SU-DHL-6 (cell line): Measurements from ENCODE around the gene ZBTB37.
A peak's percentile ranks its signal among the peaks of the same experiment; 100 is the strongest.
"Not testable (repeated sequence)": the region's sequence is repeated elsewhere in the genome, so short reads cannot be mapped to it uniquely, and the experiment has no call there.

ENCODE experiments used
- H2AFZ ChIP-seq: fragments of 200-600 bp; sonication (generic); 2 replicates; pipeline ENCODE4 v1.6.1; 2014; ENCODE audit warnings: low read depth, mild to moderate bottlenecking, moderate library complexity, mixed read lengths, antibody characterized with exemption, low read length; ENCODE audit not compliant: severe bottlenecking
- H3F3A ChIP-seq: fragments of 200-600 bp; shearing (Covaris generic); 2 replicates; pipeline ENCODE4 v1.6.0; 2016; ENCODE audit warnings: antibody characterized with exemption, mild to moderate bottlenecking; ENCODE audit not compliant: insufficient read depth
- H3K27ac ChIP-seq: fragments of 200-600 bp; sonication (generic); 2 replicates; pipeline ENCODE4 v1.5.1; 2016; ENCODE audit warnings: low read depth, mild to moderate bottlenecking, low read length, moderate library complexity, mixed read lengths
- H3K27me3 ChIP-seq: fragments of 200-600 bp; sonication (generic), shearing (Covaris generic); 2 replicates; pipeline ENCODE4 v1.6.0; 2014; ENCODE audit warnings: mild to moderate bottlenecking, low read length
- H3K36me3 ChIP-seq: fragments of 200-600 bp; sonication (generic); 2 replicates; pipeline ENCODE4 v1.6.1; 2014; ENCODE audit warnings: mild to moderate bottlenecking, low read length, mixed read lengths
- H3K4me2 ChIP-seq: fragments of 300-600, 200-600 bp; shearing (Covaris generic), sonication (generic); 2 replicates; pipeline ENCODE4 v1.6.0; 2014; ENCODE audit warnings: low read length, low read depth, mild to moderate bottlenecking; ENCODE audit not compliant: poor library complexity, severe bottlenecking
- H3K4me3 ChIP-seq: fragments of 200-600 bp; sonication (generic); 2 replicates; pipeline ENCODE4 v1.5.1; 2014; ENCODE audit warnings: antibody characterized with exemption, low read length, mild to moderate bottlenecking, mixed read lengths; ENCODE audit not compliant: insufficient read depth, poor library complexity, severe bottlenecking
- H3K79me2 ChIP-seq: fragments of 200-600 bp; sonication (generic); 2 replicates; pipeline ENCODE4 v1.6.1; 2014; ENCODE audit warnings: mild to moderate bottlenecking, low read length, moderate library complexity; ENCODE audit not compliant: insufficient read depth
- H3K9ac ChIP-seq: fragments of 200-600 bp; sonication (generic); 2 replicates; pipeline ENCODE4 v1.7.0; 2014; ENCODE audit warnings: mild to moderate bottlenecking, low read length
- H3K9me2 ChIP-seq: fragments of 200-600 bp; sonication (generic); replicated peaks from 2 replicates; pipeline ENCODE4 v1.6.1; 2014; ENCODE audit warnings: low read length; ENCODE audit not compliant: insufficient read depth
- H3K9me3 ChIP-seq: fragments of 200-600 bp; sonication (generic); 2 replicates; pipeline ENCODE4 v1.6.1; 2014; ENCODE audit warnings: low read length, mixed read lengths; ENCODE audit not compliant: insufficient read depth
- H4K20me1 ChIP-seq: fragments of 200-600 bp; sonication (generic); 2 replicates; pipeline ENCODE4 v1.6.1; 2014; ENCODE audit warnings: low read depth, mild to moderate bottlenecking, antibody characterized with exemption, low read length, moderate library complexity, mixed read lengths
- CTCF ChIP-seq: fragments of 200-600 bp; sonication (generic); IDR thresholded peaks from one replicate; pipeline ENCODE4 v1.5.1; 2017; ENCODE audit warnings: antibody characterized with exemption, mild to moderate bottlenecking, low read length, moderate library complexity; ENCODE audit not compliant: insufficient read depth, poor library complexity, severe bottlenecking
- EZH2phosphoT487 ChIP-seq: fragments of 200-600 bp; sonication (generic), shearing (Covaris generic); conservative IDR thresholded peaks from 2 replicates; pipeline ENCODE4 v1.6.1; 2018; ENCODE audit warnings: mild to moderate bottlenecking, antibody characterized with exemption, low read length, moderate library complexity, mixed read lengths

Gene ZBTB37

DNA sequence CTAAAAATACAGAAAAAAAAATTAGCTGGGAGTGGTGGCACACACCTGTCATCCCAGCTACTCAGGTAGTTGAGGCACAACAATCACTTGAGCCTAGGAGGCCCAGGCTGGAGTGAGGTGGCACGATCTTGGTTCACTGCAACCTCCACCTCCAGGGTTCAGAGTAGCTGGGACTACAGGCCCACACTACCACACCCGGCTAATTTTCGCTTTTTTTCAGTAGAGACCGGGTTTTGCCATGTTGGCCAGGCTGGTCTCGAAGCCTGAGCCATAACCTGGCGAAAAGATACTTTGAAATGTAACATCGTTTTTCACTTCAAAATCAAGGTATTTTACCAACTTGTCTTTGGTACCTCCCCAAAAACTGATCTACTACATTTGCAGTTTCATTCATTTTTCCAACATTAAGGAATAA is 6.4 kb upstream of the ZBTB37 start:
- H4K20me1 ChIP-seq, result 0 out of 2 replicates have a peak, but pooled peaks cover 10% of the 10 kb centered on the region
- no peaks in the 10 kb centered on the region for H3K9me2 ChIP-seq
- no peaks in the 10 kb centered on the region for H3K9me3 ChIP-seq
- H2AFZ ChIP-seq, result no peak overlapping the region
- H3K36me3 ChIP-seq, result peaks cover 56% of the 10 kb centered on the region
- H3K27me3 ChIP-seq, result no peaks in the 10 kb centered on the region
- H3F3A ChIP-seq, result peaks cover 86% of the 10 kb centered on the region
- H3K9ac ChIP-seq, result no peak overlapping the region
- TF ChIP-seq CTCF, result no peak
- TF ChIP-seq EZH2phosphoT487, result no peak
- no peak overlapping the region for H3K4me2 ChIP-seq
- H3K79me2 ChIP-seq, result peaks cover 6% of the 10 kb centered on the region
- H3K27ac ChIP-seq, result peak overlapping the region; percentile 52
- no peak overlapping the region for H3K4me3 ChIP-seq

DNA sequence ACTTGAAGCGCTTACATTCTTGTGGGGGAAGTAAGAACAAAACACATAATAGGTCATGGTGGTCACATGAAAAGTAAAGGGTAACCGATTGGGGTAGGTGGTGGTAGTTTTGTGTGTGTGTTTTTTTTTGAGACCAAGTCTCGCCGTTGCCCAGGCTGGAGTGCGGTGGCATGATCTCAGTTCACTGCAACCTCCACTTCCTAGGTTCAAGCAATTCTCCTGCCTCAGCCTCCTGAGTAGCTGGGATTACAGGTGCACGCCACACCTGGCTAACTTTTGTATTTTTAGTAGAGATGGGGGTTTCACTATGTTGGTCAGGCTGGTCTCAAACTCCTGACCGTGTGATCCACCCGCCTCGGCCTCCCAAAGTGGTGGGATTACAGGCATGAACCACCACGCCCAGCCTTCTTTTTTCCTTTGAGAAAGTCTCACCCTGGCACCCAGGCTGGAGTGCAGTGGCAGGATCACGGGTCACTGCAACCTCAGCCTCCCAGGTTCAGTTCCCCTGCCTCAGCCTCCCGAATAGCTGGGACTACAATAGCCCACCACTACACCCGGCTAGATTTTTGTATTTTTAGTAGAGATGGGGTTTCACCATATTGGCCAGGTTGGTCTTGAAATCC is 5.9 kb upstream of the ZBTB37 start:
- not testable (repeated sequence) for H3K4me3 ChIP-seq, H2AFZ ChIP-seq, H3K9me3 ChIP-seq, H3K9me2 ChIP-seq, H3K27me3 ChIP-seq, H3K9ac ChIP-seq, H3K4me2 ChIP-seq
- Histone ChIP-seq H3F3A (peaks cover 86% of the 10 kb centered on the region), H4K20me1 (peaks cover 10% of the 10 kb centered on the region; the same call in 1 of the 2 replicates), H3K36me3 (peaks cover 57% of the 10 kb centered on the region), H3K79me2 (peaks cover 11% of the 10 kb centered on the region), H3K27ac (peak overlapping the region; percentile 52)

DNA sequence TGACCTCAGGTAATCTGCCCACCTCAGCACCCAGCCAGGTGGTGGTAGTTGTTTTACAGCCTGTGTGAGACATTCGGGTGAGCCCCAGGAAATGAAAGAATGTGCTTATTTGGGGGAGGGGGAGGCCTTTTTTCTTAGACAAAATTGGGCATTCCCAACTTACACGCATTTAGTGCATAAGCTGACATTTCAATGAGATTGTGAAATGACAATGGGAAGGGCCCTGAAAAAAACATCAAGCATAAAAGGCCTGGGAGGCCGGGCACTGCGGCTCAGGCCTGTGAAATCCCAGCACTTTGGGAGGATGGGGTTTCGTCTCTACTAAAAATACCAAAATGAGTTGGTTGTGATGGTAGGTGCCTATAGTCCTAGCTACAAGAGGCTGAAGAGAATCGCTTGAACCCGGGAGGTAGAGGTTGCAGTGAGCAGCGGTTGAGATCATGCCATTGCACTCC is 5.4 kb upstream of the ZBTB37 start:
- Histone ChIP-seq H3K4me3 (no peak overlapping the region), H3K79me2 (peaks cover 16% of the 10 kb centered on the region), H3K36me3 (peaks cover 56% of the 10 kb centered on the region), H3K9ac (no peak overlapping the region), H3K9me3 (no peaks in the 10 kb centered on the region), H3K27ac (peak overlapping the region; percentile 52), H4K20me1 (peaks cover 10% of the 10 kb centered on the region; the same call in 1 of the 2 replicates), H3K9me2 (no peaks in the 10 kb centered on the region), H2AFZ (no peak overlapping the region), H3K4me2 (no peak overlapping the region), H3K27me3 (no peaks in the 10 kb centered on the region), H3F3A (peaks cover 86% of the 10 kb centered on the region)
- TF ChIP-seq EZH2phosphoT487 (no peak), CTCF (no peak)
